ENCODE data around the gene NCKAP5.

The NCKAP5 gene

DNA sequence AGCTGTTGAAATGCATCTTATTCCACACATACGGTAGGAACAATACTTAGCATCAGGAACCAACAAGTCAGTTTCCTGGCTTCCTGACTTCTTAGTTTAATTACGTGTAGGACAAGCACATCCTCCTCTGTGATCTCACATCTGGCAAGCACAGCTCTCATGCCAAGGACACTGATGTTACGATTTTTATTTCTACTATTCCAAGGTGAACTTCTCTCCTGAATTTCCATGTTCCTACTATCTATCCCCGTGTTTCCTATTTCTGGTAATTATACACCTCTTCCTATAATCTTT, 374.0 kb downstream of the NCKAP5 start:
- Histone ChIP-seq H3K27me3 (ENCODE audit: control insufficient read depth in 1 of 2, insufficient read depth in 2 of 2, low read length in 2 of 2) (no peaks in the 10 kb centered on the region), H3K9me3 (ENCODE audit: control insufficient read depth in 1 of 2, low read length in 2 of 2) (peaks cover 0 to 6% of the 10 kb centered on the region in 2 donors), H3K4me1 (ENCODE audit: control insufficient read depth in 1 of 2, insufficient read depth in 2 of 2, low read length in 2 of 2) (no peaks in the 10 kb centered on the region), H3K4me3 (ENCODE audit: low read depth in 1 of 2, low read length in 2 of 2) (no peak overlapping the region), H3K27ac (ENCODE audit: low read depth, low read length) (no peak overlapping the region), H3K9ac (ENCODE audit: low read depth in 1 of 2, low read length in 2 of 2) (no peak overlapping the region), H3K36me3 (ENCODE audit: control insufficient read depth in 1 of 2, insufficient read depth in 2 of 2, low read length in 2 of 2) (no peaks in the 10 kb centered on the region)

DNA sequence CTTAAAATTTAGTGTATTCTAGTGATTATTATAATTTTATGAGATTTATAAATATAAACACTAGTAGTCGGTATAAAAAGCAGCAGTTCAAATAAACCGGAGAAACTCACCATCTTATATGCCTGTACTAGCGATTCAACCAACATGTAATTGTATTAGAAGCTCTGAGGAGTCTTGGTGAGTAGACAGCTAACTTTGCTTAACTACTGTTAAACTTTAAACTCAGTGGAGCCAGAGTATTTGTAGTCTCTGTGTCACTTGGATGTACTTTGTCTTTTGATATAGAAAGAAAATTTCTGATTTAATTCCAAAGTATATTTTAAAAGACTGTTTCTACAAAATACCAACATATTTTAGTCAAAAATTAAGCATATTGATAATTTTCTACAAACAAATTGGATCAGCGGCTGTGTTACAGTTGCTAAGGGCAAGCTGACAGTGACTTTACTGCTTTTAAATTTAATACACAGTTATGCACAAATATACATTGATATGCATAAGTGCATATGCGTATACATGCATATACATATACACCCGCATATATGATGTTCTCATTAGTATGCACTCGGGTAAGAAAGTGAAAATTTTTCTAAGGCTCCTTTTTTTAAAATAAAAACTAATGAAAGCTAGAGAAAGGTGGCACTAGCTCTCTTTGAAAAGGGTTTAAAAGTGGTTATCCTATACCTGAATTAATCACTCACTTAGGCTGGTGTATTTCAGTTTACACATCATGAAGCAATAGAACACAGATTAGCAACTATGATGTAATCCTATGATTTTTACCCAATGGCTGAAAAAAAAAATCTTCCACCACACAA, 374.5 kb downstream of the NCKAP5 start:
- Histone ChIP-seq H3K27me3 (ENCODE audit: control insufficient read depth in 1 of 2, insufficient read depth in 2 of 2, low read length in 2 of 2) (no peaks in the 10 kb centered on the region), H3K36me3 (ENCODE audit: control insufficient read depth in 1 of 2, insufficient read depth in 2 of 2, low read length in 2 of 2) (no peaks in the 10 kb centered on the region), H3K4me1 (ENCODE audit: control insufficient read depth in 1 of 2, insufficient read depth in 2 of 2, low read length in 2 of 2) (no peaks in the 10 kb centered on the region), H3K9ac (ENCODE audit: low read depth in 1 of 2, low read length in 2 of 2) (no peak overlapping the region), H3K9me3 (ENCODE audit: control insufficient read depth in 1 of 2, low read length in 2 of 2) (peaks cover 0 to 6% of the 10 kb centered on the region in 2 donors), H3K4me3 (ENCODE audit: low read depth in 1 of 2, low read length in 2 of 2) (no peak overlapping the region), H3K27ac (ENCODE audit: low read depth, low read length) (no peak overlapping the region)

- Histone ChIP-seq H3K27me3 (ENCODE audit: control insufficient read depth in 1 of 2, insufficient read depth in 2 of 2, low read length in 2 of 2) (no peaks in the 10 kb centered on the region), H3K9ac (ENCODE audit: low read depth in 1 of 2, low read length in 2 of 2) (no peak overlapping the region), H3K4me3 (ENCODE audit: low read depth in 1 of 2, low read length in 2 of 2) (no peak overlapping the region), H3K36me3 (ENCODE audit: control insufficient read depth in 1 of 2, insufficient read depth in 2 of 2, low read length in 2 of 2) (no peaks in the 10 kb centered on the region), H3K27ac (ENCODE audit: low read depth, low read length) (no peak overlapping the region), H3K9me3 (ENCODE audit: control insufficient read depth in 1 of 2, low read length in 2 of 2) (peaks cover 0 to 6% of the 10 kb centered on the region in 2 donors), H3K4me1 (ENCODE audit: control insufficient read depth in 1 of 2, insufficient read depth in 2 of 2, low read length in 2 of 2) (no peaks in the 10 kb centered on the region)
These were observed 376.2 kb downstream of the NCKAP5 start for GRCh38 chr2:133192028-133192427.

GRCh38 chr2:133177196-133177595, 391.1 kb downstream of the NCKAP5 start:
- no peaks in the 10 kb centered on the region for H3K9me3 ChIP-seq (ENCODE audit: control insufficient read depth in 1 of 2, low read length in 2 of 2)
- H3K36me3 ChIP-seq (ENCODE audit: control insufficient read depth in 1 of 2, insufficient read depth in 2 of 2, low read length in 2 of 2), result no peaks in the 10 kb centered on the region
- no peak overlapping the region for H3K27ac ChIP-seq (ENCODE audit: low read depth, low read length)
- H3K4me3 ChIP-seq (ENCODE audit: low read depth in 1 of 2, low read length in 2 of 2), result no peak overlapping the region
- H3K9ac ChIP-seq (ENCODE audit: low read depth in 1 of 2, low read length in 2 of 2), result no peak overlapping the region
- H3K27me3 ChIP-seq (ENCODE audit: control insufficient read depth in 1 of 2, insufficient read depth in 2 of 2, low read length in 2 of 2), result no peaks in the 10 kb centered on the region
- no peaks in the 10 kb centered on the region for H3K4me1 ChIP-seq (ENCODE audit: control insufficient read depth in 1 of 2, insufficient read depth in 2 of 2, low read length in 2 of 2)

DNA sequence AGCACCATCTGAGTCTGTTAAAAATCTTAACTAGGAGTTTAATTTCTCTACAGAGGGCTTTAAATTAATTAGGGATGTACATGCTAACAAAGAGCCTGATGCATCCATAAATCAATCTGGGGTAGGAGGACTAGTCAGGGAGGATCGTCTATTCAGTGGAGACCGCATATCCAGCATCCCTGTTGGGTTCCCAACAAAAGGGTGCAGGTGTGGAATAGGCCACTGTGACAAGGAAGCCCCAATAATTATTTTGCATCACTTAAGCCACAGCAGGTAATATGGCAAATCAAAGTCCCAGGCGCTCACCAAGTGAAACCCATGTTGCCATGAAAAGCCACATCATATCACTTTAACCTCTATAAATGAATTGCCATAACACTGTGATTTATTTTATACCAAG, 392.3 kb downstream of the NCKAP5 start:
- H3K9me3 ChIP-seq (ENCODE audit: control insufficient read depth in 1 of 2, low read length in 2 of 2), result no peaks in the 10 kb centered on the region
- no peaks in the 10 kb centered on the region for H3K27me3 ChIP-seq (ENCODE audit: control insufficient read depth in 1 of 2, insufficient read depth in 2 of 2, low read length in 2 of 2)
- no peaks in the 10 kb centered on the region for H3K4me1 ChIP-seq (ENCODE audit: control insufficient read depth in 1 of 2, insufficient read depth in 2 of 2, low read length in 2 of 2)
- H3K36me3 ChIP-seq (ENCODE audit: control insufficient read depth in 1 of 2, insufficient read depth in 2 of 2, low read length in 2 of 2), result no peaks in the 10 kb centered on the region
- no peak overlapping the region for H3K27ac ChIP-seq (ENCODE audit: low read depth, low read length)
- H3K4me3 ChIP-seq (ENCODE audit: low read depth in 1 of 2, low read length in 2 of 2), result no peak overlapping the region
- H3K9ac ChIP-seq (ENCODE audit: low read depth in 1 of 2, low read length in 2 of 2), result no peak overlapping the region

DNA sequence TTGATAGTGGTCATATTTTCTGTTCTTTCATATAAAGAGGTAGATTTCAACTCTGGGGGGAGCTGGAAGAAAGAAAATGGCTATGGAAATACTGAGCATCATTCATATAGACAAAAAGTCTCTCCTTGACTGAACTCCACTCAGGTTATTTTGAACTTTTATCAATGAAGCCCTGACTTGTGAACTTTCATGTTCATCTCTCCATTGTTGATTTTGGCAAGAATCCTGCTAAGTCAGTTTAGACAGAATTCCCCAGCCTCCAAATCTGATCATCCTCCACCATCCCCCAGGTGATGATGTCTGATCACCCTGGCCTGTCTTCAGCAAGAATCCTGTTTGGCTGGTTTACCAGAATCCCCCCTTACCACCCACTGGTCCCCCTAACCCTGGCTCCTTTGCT, 395.0 kb downstream of the NCKAP5 start:
- H3K36me3 ChIP-seq (ENCODE audit: control insufficient read depth in 1 of 2, insufficient read depth in 2 of 2, low read length in 2 of 2), result no peaks in the 10 kb centered on the region
- no peaks in the 10 kb centered on the region for H3K27me3 ChIP-seq (ENCODE audit: control insufficient read depth in 1 of 2, insufficient read depth in 2 of 2, low read length in 2 of 2)
- H3K27ac ChIP-seq (ENCODE audit: low read depth, low read length), result no peak overlapping the region
- H3K4me1 ChIP-seq (ENCODE audit: control insufficient read depth in 1 of 2, insufficient read depth in 2 of 2, low read length in 2 of 2), result no peaks in the 10 kb centered on the region
- H3K9me3 ChIP-seq (ENCODE audit: control insufficient read depth in 1 of 2, low read length in 2 of 2), result no peaks in the 10 kb centered on the region
- H3K4me3 ChIP-seq (ENCODE audit: low read depth in 1 of 2, low read length in 2 of 2), result no peak overlapping the region
- no peak overlapping the region for H3K9ac ChIP-seq (ENCODE audit: low read depth in 1 of 2, low read length in 2 of 2)

DNA sequence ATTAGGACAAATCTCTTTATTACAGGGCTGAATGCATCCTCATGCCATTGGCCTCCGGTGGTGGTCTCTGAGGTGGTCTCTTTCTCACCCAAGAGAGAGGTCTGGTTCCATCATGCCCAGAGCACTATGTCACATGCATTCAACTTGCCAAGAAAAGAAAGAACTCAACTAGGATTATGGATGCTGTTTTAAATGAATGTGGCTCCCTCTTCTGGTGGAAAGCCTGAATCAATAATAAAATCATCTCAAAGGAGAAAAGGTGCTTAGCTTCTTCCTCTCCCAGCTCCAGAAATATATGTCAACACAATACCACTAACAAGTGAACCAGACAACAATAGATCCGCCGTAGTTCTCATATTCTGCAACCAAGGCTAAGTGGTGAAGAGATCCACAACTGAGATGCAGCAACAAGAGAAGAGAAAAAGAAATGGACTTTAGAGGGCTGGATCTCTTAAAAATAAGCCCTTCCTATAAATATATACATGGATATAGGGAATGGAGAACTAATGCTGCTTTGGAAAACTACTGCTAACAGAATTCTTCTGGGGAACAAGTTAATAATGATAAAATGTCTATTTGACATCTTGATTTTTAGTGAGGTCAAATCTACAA, 396.8 kb downstream of the NCKAP5 start:
- Histone ChIP-seq H3K4me1 (ENCODE audit: control insufficient read depth in 1 of 2, insufficient read depth in 2 of 2, low read length in 2 of 2) (no peaks in the 10 kb centered on the region), H3K27ac (ENCODE audit: low read depth, low read length) (no peak overlapping the region), H3K9ac (ENCODE audit: low read depth in 1 of 2, low read length in 2 of 2) (no peak overlapping the region), H3K27me3 (ENCODE audit: control insufficient read depth in 1 of 2, insufficient read depth in 2 of 2, low read length in 2 of 2) (no peaks in the 10 kb centered on the region), H3K4me3 (ENCODE audit: low read depth in 1 of 2, low read length in 2 of 2) (no peak overlapping the region), H3K9me3 (ENCODE audit: control insufficient read depth in 1 of 2, low read length in 2 of 2) (no peaks in the 10 kb centered on the region), H3K36me3 (ENCODE audit: control insufficient read depth in 1 of 2, insufficient read depth in 2 of 2, low read length in 2 of 2) (no peaks in the 10 kb centered on the region)

DNA sequence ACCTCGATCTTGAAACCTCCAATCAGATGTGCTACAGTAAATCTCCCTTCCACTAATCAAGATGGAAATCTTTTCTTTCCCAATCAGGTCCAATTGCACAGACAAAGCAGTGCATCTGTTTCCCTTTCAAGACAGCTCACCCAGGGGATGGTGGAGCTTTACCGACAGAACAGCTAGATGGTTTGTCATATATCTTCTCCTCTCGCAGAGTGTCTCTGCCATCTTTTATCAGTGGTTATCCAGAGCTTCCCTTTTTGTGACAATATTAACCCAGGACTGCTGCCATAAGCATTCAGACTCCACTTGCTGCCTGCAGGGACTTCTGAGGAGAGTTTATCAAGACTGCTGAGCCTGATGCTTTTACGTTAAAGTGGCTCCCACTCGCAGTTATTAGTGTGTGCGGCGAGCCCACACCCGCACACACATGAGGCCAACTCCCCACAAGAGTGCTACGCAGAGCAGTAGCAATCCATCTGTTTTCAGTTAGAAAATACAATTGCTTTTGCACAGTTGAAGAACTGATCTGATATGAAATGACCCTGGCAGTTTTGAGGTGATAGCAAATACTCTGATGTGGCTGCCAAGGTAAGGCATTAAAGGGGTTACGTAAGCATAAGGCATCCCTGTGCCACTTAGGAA, 398.9 kb downstream of the NCKAP5 start:
- Histone ChIP-seq H3K36me3 (ENCODE audit: control insufficient read depth in 1 of 2, insufficient read depth in 2 of 2, low read length in 2 of 2) (no peaks in the 10 kb centered on the region), H3K4me3 (ENCODE audit: low read depth in 1 of 2, low read length in 2 of 2) (no peak overlapping the region), H3K9ac (ENCODE audit: low read depth in 1 of 2, low read length in 2 of 2) (no peak overlapping the region), H3K27ac (ENCODE audit: low read depth, low read length) (no peak overlapping the region), H3K27me3 (ENCODE audit: control insufficient read depth in 1 of 2, insufficient read depth in 2 of 2, low read length in 2 of 2) (no peaks in the 10 kb centered on the region), H3K9me3 (ENCODE audit: control insufficient read depth in 1 of 2, low read length in 2 of 2) (no peaks in the 10 kb centered on the region), H3K4me1 (ENCODE audit: control insufficient read depth in 1 of 2, insufficient read depth in 2 of 2, low read length in 2 of 2) (no peaks in the 10 kb centered on the region)

DNA sequence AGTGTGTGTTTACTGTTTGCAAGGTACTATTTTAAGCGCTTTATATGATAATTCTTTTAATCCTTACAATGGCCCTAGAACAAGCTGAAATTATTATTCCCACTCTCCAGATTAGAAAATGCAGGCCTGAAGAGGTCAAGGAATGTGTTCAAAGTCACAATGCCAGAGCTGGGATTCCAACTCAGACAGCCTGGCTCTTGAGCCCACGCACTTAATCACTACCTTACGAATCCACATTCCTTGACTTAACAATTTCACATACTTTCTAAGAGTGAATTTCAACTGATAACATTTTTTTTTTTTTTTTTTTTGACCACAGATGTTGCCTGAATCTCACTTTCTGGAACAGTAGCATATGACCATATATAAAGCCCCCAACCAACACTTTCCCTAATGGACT, 400.3 kb downstream of the NCKAP5 start:
- Histone ChIP-seq H3K4me1 (ENCODE audit: control insufficient read depth in 1 of 2, insufficient read depth in 2 of 2, low read length in 2 of 2) (no peaks in the 10 kb centered on the region), H3K36me3 (ENCODE audit: control insufficient read depth in 1 of 2, insufficient read depth in 2 of 2, low read length in 2 of 2) (no peaks in the 10 kb centered on the region), H3K9me3 (ENCODE audit: control insufficient read depth in 1 of 2, low read length in 2 of 2) (no peaks in the 10 kb centered on the region), H3K4me3 (ENCODE audit: low read depth in 1 of 2, low read length in 2 of 2) (no peak overlapping the region), H3K27ac (ENCODE audit: low read depth, low read length) (no peak overlapping the region), H3K9ac (ENCODE audit: low read depth in 1 of 2, low read length in 2 of 2) (no peak overlapping the region), H3K27me3 (ENCODE audit: control insufficient read depth in 1 of 2, insufficient read depth in 2 of 2, low read length in 2 of 2) (no peaks in the 10 kb centered on the region)

- Histone ChIP-seq H3K4me3 (ENCODE audit: low read depth in 1 of 2, low read length in 2 of 2) (no peak overlapping the region), H3K36me3 (ENCODE audit: control insufficient read depth in 1 of 2, insufficient read depth in 2 of 2, low read length in 2 of 2) (no peaks in the 10 kb centered on the region), H3K9me3 (ENCODE audit: control insufficient read depth in 1 of 2, low read length in 2 of 2) (no peaks in the 10 kb centered on the region), H3K4me1 (ENCODE audit: control insufficient read depth in 1 of 2, insufficient read depth in 2 of 2, low read length in 2 of 2) (no peaks in the 10 kb centered on the region), H3K27ac (ENCODE audit: low read depth, low read length) (no peak overlapping the region), H3K9ac (ENCODE audit: low read depth in 1 of 2, low read length in 2 of 2) (no peak overlapping the region), H3K27me3 (ENCODE audit: control insufficient read depth in 1 of 2, insufficient read depth in 2 of 2, low read length in 2 of 2) (no peaks in the 10 kb centered on the region)
These were observed 401.0 kb downstream of the NCKAP5 start for GRCh38 chr2:133167223-133167622.
